Gastrocnemius medialis (tissue), 4 donors: ENCODE data around the gene CADM2. TPM values are rescaled to one million over a fixed set of nuclear protein-coding genes. Genes with fewer than 3 reads are reported as not detected.

Source experiments
- ATAC-seq, 2 donors: fragments of 150-250 bp; one replicate each; pipeline ENCODE4 v1.9.1; 2016
- DNase-seq, 2 donors: peaks; one replicate each; pipeline ENCODE4 v3.0.0-alpha.2; 2019
- H3K27ac ChIP-seq, 4 donors: fragments of 200-600 bp; sonication (generic); 1 replicate in 1 of 4; 2 replicates in 3 of 4; pipeline ENCODE4 v1.5.1; 2016 to 2018; ENCODE audit warnings: mild to moderate bottlenecking in 2 of 4, moderate library complexity in 1 of 4
- H3K27me3 ChIP-seq, 3 donors: fragments of 200-600 bp; sonication (generic) in 2 of 3; 1 replicate in 1 of 3; 2 replicates in 2 of 3; pipeline versions ENCODE4 v1.5.1 to v1.6.0; 2016 to 2019; ENCODE audit warnings: mild to moderate bottlenecking in 1 of 3, moderate library complexity in 1 of 3
- H3K36me3 ChIP-seq, 2 donors: fragments of 200-600 bp; sonication (generic) in 1 of 2; one replicate each; pipeline ENCODE4 v1.5.1; 2017 to 2018
- H3K4me1 ChIP-seq, 2 donors: fragments of 200-600 bp; sonication (generic) in 1 of 2; one replicate each; pipeline ENCODE4 v1.5.1; 2016 to 2017; ENCODE audit warnings: mild to moderate bottlenecking in 2 of 2
- H3K4me3 ChIP-seq, 4 donors: fragments of 200-600 bp; sonication (generic) in 3 of 4; 1 replicate in 1 of 4; 2 replicates in 3 of 4; pipeline ENCODE4 v1.5.1; 2016 to 2019; ENCODE audit warnings: mild to moderate bottlenecking in 2 of 4
- H3K9me3 ChIP-seq, 3 donors: fragments of 200-600 bp; sonication (generic) in 2 of 3; 1 replicate in 1 of 3; 2 replicates in 2 of 3; pipeline ENCODE4 v1.5.1; 2016 to 2019
- POLR2A ChIP-seq, 2 donors: fragments of 450-650 bp; IDR thresholded peaks; one replicate each; pipeline ENCODE4 v1.6.1; 2017; ENCODE audit warnings: antibody characterized with exemption in 2 of 2, mild to moderate bottlenecking in 2 of 2, moderate library complexity in 2 of 2
- in situ Hi-C, 4 donors: fragments of 200-750 bp; cut with MboI; loops; one replicate each; pipeline versions ENCODE4 v1.15.0 to v1.8.0; 2017; ENCODE audit warnings: low sequenced_read_pairs in 4 of 4
- intact Hi-C: fragments of 100-400 bp; cut with DNase I; formaldehyde crosslinking; loops from one replicate; pipeline ENCODE4 v1.15.1; 2023; ENCODE audit warnings: low total_unique reads
- total RNA-seq, 4 donors: library from RNA; depleted of rRNA; stranded (reverse); fragments of >200 nt; gene quantifications; one replicate each; pipeline versions ENCODE4 v1.1.0 to v1.2.3, GENCODE V29; 2016
- TF ChIP-seq, protein P1 (sequence below), 5 experiments: fragments of 450-650 bp in 3 of 5; fragments of 200-600 bp in 2 of 5; sonication (generic) in 2 of 5; IDR thresholded peaks in 4 of 5; conservative IDR thresholded peaks in 1 of 5; 1 replicate in 4 of 5; 2 replicates in 1 of 5; pipeline ENCODE4 v1.5.1; 2016 to 2019; ENCODE audit warnings: antibody characterized with exemption in 5 of 5, mild to moderate bottlenecking in 3 of 5, moderate library complexity in 3 of 5

The CADM2 gene
- total RNA-seq, 4 donors from 2014 or later, result 2.7 to 9.0 (median 6.0) TPM

DNA sequence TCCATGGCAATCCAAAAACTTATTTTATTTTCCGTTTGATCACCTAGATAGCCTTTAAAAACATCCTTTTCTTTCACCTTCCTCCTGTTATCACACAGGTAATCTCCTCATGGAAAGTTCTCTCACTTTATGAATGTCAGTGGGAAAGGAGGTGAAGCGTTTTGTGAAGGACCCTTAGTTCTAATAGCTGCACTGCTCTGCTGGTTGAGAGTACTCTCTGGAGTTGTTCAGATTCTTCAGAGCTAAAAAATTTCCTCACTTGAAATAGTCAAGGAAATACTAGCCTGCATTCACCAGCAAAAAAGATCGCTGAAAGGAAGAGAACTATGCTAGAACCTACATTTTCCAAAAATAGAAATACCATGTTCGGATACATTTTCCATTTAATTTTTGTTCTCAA, 1097.2 kb downstream of the CADM2 start:
- intact Hi-C loops (no loop called here), in situ Hi-C loops (no loop called here)
- no peak overlapping the region for H3K4me3 ChIP-seq
- no peak overlapping the region for H3K27ac ChIP-seq
- TF ChIP-seq POLR2A (IDR thresholded peaks at IDR 0.05), result no peak
- TF ChIP-seq, protein P1, sequence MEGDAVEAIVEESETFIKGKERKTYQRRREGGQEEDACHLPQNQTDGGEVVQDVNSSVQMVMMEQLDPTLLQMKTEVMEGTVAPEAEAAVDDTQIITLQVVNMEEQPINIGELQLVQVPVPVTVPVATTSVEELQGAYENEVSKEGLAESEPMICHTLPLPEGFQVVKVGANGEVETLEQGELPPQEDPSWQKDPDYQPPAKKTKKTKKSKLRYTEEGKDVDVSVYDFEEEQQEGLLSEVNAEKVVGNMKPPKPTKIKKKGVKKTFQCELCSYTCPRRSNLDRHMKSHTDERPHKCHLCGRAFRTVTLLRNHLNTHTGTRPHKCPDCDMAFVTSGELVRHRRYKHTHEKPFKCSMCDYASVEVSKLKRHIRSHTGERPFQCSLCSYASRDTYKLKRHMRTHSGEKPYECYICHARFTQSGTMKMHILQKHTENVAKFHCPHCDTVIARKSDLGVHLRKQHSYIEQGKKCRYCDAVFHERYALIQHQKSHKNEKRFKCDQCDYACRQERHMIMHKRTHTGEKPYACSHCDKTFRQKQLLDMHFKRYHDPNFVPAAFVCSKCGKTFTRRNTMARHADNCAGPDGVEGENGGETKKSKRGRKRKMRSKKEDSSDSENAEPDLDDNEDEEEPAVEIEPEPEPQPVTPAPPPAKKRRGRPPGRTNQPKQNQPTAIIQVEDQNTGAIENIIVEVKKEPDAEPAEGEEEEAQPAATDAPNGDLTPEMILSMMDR (IDR thresholded peaks at IDR 0.05 in 4 of 5, conservative IDR thresholded peaks at IDR 0.05 in 1 of 5), result no peak
- no peaks in the 10 kb centered on the region for H3K36me3 ChIP-seq
- no peaks in the 10 kb centered on the region for H3K4me1 ChIP-seq
- no peaks in the 10 kb centered on the region for H3K27me3 ChIP-seq
- DNase-seq, result no peak
- ATAC-seq, result no peak
- H3K9me3 ChIP-seq, result no peaks in the 10 kb centered on the region

- intact Hi-C loops, result no loop called here
- H3K9me3 ChIP-seq, result no peaks in the 10 kb centered on the region
- DNase-seq, result no peak
- no peak overlapping the region for H3K4me3 ChIP-seq
- in situ Hi-C loops, result no loop called here
- H3K27ac ChIP-seq, result no peak overlapping the region
- H3K27me3 ChIP-seq, result no peaks in the 10 kb centered on the region
- TF ChIP-seq POLR2A (IDR thresholded peaks at IDR 0.05), result no peak
- TF ChIP-seq, protein P1 (IDR thresholded peaks at IDR 0.05 in 4 of 5, conservative IDR thresholded peaks at IDR 0.05 in 1 of 5), result no peak
- H3K4me1 ChIP-seq, result no peaks in the 10 kb centered on the region
- no peak for ATAC-seq
- H3K36me3 ChIP-seq, result no peaks in the 10 kb centered on the region
Observed at GRCh38 chr3:86056962-86057361, 1098.2 kb downstream of the CADM2 start.

DNA sequence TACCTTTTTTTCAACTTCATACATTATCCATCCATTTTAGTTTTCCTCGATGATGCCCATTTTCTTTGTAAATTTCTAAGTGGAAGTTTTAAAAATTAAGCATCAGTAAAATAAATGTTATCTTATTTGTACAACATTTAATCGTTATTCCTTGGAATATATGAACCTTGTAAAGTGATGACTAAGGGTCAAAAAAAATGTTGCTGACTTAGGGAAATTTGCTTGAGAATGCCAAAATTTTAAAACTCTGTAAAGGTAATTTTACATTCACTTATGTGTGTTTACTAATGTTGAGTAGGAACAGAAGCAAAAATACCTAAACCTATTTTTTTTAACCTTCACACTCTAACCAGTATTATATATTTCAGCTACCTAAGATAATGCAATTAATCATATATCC, 1115.0 kb downstream of the CADM2 start:
- in situ Hi-C loops, result no loop called here
- Histone ChIP-seq H3K4me1 (no peaks in the 10 kb centered on the region), H3K27ac (no peak overlapping the region), H3K4me3 (no peak overlapping the region), H3K27me3 (no peaks in the 10 kb centered on the region), H3K36me3 (no peaks in the 10 kb centered on the region), H3K9me3 (no peaks in the 10 kb centered on the region)
- TF ChIP-seq, protein P1 (IDR thresholded peaks at IDR 0.05 in 4 of 5, conservative IDR thresholded peaks at IDR 0.05 in 1 of 5), result no peak
- TF ChIP-seq POLR2A (IDR thresholded peaks at IDR 0.05), result no peak
- intact Hi-C loops, result no loop called here
- DNase-seq, result no peak
- ATAC-seq, result no peak

DNA sequence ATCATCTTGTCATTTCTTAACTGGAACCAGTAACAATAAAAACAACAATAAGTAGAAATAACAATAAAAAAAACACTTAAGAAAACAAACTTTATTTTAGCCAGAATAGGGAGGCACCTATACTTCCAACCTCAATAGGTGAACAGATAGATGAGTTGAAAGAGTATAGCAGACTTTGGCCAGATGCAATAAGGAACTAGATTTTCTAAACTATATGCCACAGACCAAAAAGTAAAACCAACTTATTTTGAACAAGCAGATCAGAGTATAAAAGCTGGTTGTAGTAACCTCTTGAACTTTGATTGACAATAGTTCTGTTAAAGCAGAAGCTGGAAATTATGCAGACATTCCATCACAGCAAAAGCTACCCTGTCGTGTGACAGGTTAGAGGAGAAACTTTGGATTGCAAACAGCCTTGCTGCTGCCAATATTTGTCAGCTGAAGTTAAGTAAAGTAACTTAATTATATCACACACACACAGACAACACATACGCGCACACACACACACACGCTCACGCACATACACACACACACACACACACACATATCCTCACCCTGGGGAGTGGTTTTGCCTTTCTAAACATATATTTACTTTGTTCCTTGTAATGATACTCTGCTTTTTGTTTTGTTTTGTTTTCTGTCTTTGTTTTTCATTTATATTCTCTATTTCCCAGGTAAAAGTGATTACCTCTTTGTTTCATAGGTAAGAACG, 1128.5 kb downstream of the CADM2 start:
- H3K27ac ChIP-seq, result no peak overlapping the region
- TF ChIP-seq POLR2A (IDR thresholded peaks at IDR 0.05), result no peak
- TF ChIP-seq, protein P1 (IDR thresholded peaks at IDR 0.05 in 4 of 5, conservative IDR thresholded peaks at IDR 0.05 in 1 of 5), result no peak
- ATAC-seq (no peak), DNase-seq (no peak)
- no peaks in the 10 kb centered on the region for H3K27me3 ChIP-seq
- H3K9me3 ChIP-seq, result no peaks in the 10 kb centered on the region
- no peaks in the 10 kb centered on the region for H3K36me3 ChIP-seq
- no peak overlapping the region for H3K4me3 ChIP-seq
- in situ Hi-C loops (no loop called here), intact Hi-C loops (no loop called here)
- H3K4me1 ChIP-seq, result no peaks in the 10 kb centered on the region

GRCh38 chr3:86104154-86104553, 1145.4 kb downstream of the CADM2 start:
- no peak for ATAC-seq

More at GRCh38 chr3:86104154-86104553, 1145.4 kb downstream of the CADM2 start:
- H3K9me3 ChIP-seq, result no peaks in the 10 kb centered on the region
- in situ Hi-C loops, result no loop called here
- no peak overlapping the region for H3K4me3 ChIP-seq
- DNase-seq, result no peak
- TF ChIP-seq, protein P1 (IDR thresholded peaks at IDR 0.05 in 4 of 5, conservative IDR thresholded peaks at IDR 0.05 in 1 of 5), result no peak
- TF ChIP-seq POLR2A (IDR thresholded peaks at IDR 0.05), result no peak
- H3K27ac ChIP-seq, result no peak overlapping the region
- H3K4me1 ChIP-seq, result no peaks in the 10 kb centered on the region
- intact Hi-C loops, result no loop called here
- H3K36me3 ChIP-seq, result no peaks in the 10 kb centered on the region
- H3K27me3 ChIP-seq, result no peaks in the 10 kb centered on the region
